ENCODE measurements around the gene KCNG4.

DNA sequence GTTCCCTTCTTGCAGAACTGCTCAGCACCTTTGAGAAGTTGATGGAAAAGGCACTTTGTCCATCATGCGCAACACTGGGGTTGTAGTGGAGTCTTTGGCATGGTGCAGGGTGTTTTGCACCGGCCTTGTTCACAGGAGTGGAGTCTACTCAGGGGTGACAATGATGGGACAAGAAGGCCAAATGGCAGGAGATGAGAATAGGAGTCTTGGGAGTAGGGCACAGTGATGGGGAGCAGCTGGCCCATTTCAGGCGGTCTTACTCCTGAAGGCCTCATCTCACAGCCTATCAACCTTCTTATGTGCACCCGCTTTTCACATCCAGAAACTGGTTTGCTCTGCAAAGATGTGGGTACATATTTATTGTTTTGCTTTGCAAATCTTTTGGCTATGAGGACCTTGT, 13.4 kb upstream of the KCNG4 start:
- TF ChIP-seq, protein P1, sequence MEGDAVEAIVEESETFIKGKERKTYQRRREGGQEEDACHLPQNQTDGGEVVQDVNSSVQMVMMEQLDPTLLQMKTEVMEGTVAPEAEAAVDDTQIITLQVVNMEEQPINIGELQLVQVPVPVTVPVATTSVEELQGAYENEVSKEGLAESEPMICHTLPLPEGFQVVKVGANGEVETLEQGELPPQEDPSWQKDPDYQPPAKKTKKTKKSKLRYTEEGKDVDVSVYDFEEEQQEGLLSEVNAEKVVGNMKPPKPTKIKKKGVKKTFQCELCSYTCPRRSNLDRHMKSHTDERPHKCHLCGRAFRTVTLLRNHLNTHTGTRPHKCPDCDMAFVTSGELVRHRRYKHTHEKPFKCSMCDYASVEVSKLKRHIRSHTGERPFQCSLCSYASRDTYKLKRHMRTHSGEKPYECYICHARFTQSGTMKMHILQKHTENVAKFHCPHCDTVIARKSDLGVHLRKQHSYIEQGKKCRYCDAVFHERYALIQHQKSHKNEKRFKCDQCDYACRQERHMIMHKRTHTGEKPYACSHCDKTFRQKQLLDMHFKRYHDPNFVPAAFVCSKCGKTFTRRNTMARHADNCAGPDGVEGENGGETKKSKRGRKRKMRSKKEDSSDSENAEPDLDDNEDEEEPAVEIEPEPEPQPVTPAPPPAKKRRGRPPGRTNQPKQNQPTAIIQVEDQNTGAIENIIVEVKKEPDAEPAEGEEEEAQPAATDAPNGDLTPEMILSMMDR (IDR thresholded peaks at IDR 0.05) = no peak
- TF ChIP-seq POLR2A (IDR thresholded peaks at IDR 0.05) = no peak
